ACC112 (cell line): ENCODE data around the gene NID2.

Experiments used
- H2AFZ ChIP-seq: fragments of 200-600 bp; sonication (generic); one replicate; pipeline ENCODE4 v1.6.0; 2017; ENCODE audit warnings: antibody characterized with exemption, low read length; ENCODE audit not compliant: unreplicated experiment
- H3K27ac ChIP-seq: fragments of 200-600 bp; sonication (generic); 2 replicates; pipeline ENCODE4 v1.5.1; 2014; ENCODE audit warnings: low read depth, mild to moderate bottlenecking, antibody characterized with exemption, low read length, moderate library complexity
- H3K27me3 ChIP-seq: fragments of 200-600 bp; sonication (generic); 2 replicates; pipeline ENCODE4 v1.6.1; 2014; ENCODE audit warnings: mild to moderate bottlenecking, antibody characterized with exemption, low read length, moderate library complexity, mixed read lengths; ENCODE audit not compliant: insufficient read depth
- H3K36me3 ChIP-seq: fragments of 200-600 bp; sonication (generic); 2 replicates; pipeline ENCODE4 v1.6.1; 2016; ENCODE audit warnings: mild to moderate bottlenecking, antibody characterized with exemption, low read length, moderate library complexity, mixed read lengths; ENCODE audit not compliant: insufficient read depth
- H3K4me1 ChIP-seq: fragments of 200-600 bp; sonication (generic); one replicate; pipeline ENCODE4 v1.6.1; 2016; ENCODE audit warnings: low read length, mixed read lengths; ENCODE audit not compliant: insufficient read depth, unreplicated experiment, control insufficient read depth
- H3K4me3 ChIP-seq: fragments of 200-600 bp; sonication (generic); 2 replicates; pipeline ENCODE4 v1.5.1; 2014; ENCODE audit warnings: mild to moderate bottlenecking, low read depth, low read length
- H3K79me2 ChIP-seq: fragments of 200-600 bp; sonication (generic); one replicate; pipeline ENCODE4 v1.6.0; 2016; ENCODE audit warnings: low read length; ENCODE audit not compliant: control insufficient read depth, unreplicated experiment, insufficient read depth

NID2 gene

DNA sequence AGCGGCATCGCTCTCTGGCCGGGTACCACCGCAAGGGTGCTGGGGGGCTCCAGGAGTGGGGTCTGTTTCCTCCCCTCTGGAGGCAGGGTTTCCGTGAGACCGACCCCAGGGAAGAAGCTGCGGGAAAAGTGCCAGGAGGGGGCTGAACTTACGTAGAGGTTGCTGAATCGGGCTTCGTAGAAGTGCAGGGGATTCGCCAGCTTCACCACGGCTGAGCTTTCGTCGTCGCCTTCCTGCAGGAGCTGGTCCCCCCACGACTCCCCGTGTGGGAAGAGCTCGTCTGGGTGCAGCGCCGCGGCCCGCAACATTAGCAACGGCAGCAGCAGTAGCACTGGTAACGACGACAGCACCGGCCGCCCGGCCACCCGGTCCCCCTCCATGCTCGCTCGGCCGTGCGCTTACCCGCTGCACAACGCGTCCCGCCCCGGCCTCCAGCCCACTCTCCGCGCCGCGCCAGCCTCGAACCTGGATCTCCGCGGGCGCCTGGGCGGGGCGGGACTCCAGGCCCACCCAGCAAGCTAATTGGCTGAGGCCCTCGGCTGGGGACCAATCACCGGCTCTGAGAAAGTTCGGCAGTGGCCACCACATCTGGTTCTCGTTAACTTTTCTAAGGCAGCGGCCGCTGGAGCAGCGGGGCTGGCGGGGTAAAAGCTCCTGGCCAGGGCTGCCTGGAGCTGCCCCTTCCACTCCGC lies at the start of gene NID2:
Gene NID2, minus strand, starts transcription at position 445 of the 692 bp plus-strand sequence. Its CDS starts 65 bp downstream, at position 380.
- peak within 1 kb of the TSS; percentile 84 for H3K27ac ChIP-seq
- no peaks in the 10 kb centered on the region for H3K27me3 ChIP-seq
- H2AFZ ChIP-seq: peak within 1 kb of the TSS; percentile 36
- H3K4me1 ChIP-seq: peaks cover 57% of the 10 kb centered on the region
- H3K36me3 ChIP-seq: peaks cover 21% of the 10 kb centered on the region
- H3K4me3 ChIP-seq: peak within 1 kb of the TSS; percentile 94
- peaks cover 42% of the 10 kb centered on the region for H3K79me2 ChIP-seq

- no peaks in the 10 kb centered on the region for H3K79me2 ChIP-seq
- H3K4me1 ChIP-seq: peaks cover 10% of the 10 kb centered on the region
- H2AFZ ChIP-seq: no peak overlapping the region
- H3K36me3 ChIP-seq: no peaks in the 10 kb centered on the region
- no peak overlapping the region for H3K4me3 ChIP-seq
- H3K27ac ChIP-seq: peak overlapping the region; percentile 17; the same call in 1 of the 2 replicates
- H3K27me3 ChIP-seq: no peaks in the 10 kb centered on the region
Measured at GRCh38 chr14:52117111-52117832, 48.4 kb upstream of the NID2 start.

GRCh38 chr14:52115286-52115685 lies 46.4 kb upstream of the NID2 start:
- H3K27me3 ChIP-seq: no peaks in the 10 kb centered on the region
- no peak overlapping the region for H3K4me3 ChIP-seq
- H3K27ac ChIP-seq: no peak overlapping the region
- no peaks in the 10 kb centered on the region for H3K79me2 ChIP-seq
- H3K4me1 ChIP-seq: peaks cover 21% of the 10 kb centered on the region
- H2AFZ ChIP-seq: no peak overlapping the region
- no peaks in the 10 kb centered on the region for H3K36me3 ChIP-seq

- no peaks in the 10 kb centered on the region for H3K36me3 ChIP-seq
- H3K27me3 ChIP-seq: no peaks in the 10 kb centered on the region
- peaks cover 27% of the 10 kb centered on the region for H3K4me1 ChIP-seq
- H3K79me2 ChIP-seq: no peaks in the 10 kb centered on the region
- H3K4me3 ChIP-seq: no peak overlapping the region
- peak overlapping the region; percentile 93 for H3K27ac ChIP-seq
- H2AFZ ChIP-seq: no peak overlapping the region
Measured at GRCh38 chr14:52112336-52113018, 43.6 kb upstream of the NID2 start.

DNA sequence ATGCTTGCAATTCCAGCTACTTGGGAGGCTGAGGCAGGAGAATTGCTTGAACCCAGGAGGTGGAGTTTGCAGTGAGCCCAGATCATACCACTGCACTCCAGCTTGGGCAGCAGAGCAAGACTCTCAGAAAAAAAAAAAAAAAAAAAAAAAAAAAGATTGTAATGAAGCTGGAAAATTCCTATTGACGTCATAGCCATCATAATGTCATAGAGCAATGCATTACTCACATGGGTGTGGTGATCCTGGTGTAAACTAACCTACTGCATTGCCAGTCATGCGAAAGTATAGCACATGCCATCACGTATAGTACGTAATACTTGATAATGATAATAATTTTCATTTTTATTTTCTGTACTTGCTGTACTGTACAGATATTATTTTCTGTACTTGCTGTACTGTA lies 42.7 kb upstream of the NID2 start:
- no peaks in the 10 kb centered on the region for H3K27me3 ChIP-seq
- peak overlapping the region; percentile 93 for H3K27ac ChIP-seq
- no peak overlapping the region for H2AFZ ChIP-seq
- no peak overlapping the region for H3K4me3 ChIP-seq
- H3K79me2 ChIP-seq: no peaks in the 10 kb centered on the region
- H3K4me1 ChIP-seq: peaks cover 22% of the 10 kb centered on the region
- no peaks in the 10 kb centered on the region for H3K36me3 ChIP-seq

DNA sequence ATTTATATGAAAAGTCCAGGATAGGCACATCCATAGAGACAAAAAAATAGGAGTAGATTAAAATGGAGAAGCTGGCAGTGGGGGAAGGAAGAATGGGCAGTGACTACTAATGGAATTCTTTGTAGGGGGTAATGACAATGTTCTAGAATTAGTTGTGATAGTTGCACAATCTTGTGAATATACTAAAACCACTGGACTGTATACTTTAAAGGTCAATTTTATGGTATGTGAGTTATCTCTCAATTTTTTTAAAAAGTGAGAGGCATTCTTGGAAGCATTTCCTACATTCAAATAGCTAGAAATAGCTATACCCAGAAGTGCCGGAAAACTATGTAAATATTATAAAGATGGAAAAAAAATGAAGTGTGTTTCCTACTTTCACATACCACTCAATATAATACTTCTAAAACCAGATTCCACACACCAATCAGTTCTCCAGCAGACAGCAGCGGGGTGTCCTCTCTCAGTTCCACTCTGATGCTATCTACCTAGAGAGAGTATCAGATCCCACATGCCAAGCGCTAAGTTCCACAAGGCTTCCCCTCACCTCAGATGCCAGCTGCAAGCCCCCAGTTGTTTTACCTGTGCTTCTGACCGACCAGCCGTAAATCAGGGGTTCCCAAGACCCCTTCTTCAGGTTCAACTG lies 41.7 kb upstream of the NID2 start:
- Histone ChIP-seq H3K36me3 (no peaks in the 10 kb centered on the region), H2AFZ (no peak overlapping the region), H3K79me2 (no peaks in the 10 kb centered on the region), H3K4me1 (peaks cover 26% of the 10 kb centered on the region), H3K27me3 (no peaks in the 10 kb centered on the region), H3K4me3 (no peak overlapping the region), H3K27ac (peak overlapping the region; percentile 93)

GRCh38 chr14:52108823-52109222 lies 40.0 kb upstream of the NID2 start:
- Histone ChIP-seq H3K36me3 (no peaks in the 10 kb centered on the region), H3K4me3 (no peak overlapping the region), H3K27me3 (no peaks in the 10 kb centered on the region), H3K27ac (no peak overlapping the region), H3K79me2 (no peaks in the 10 kb centered on the region), H2AFZ (no peak overlapping the region), H3K4me1 (peaks cover 26% of the 10 kb centered on the region)

DNA sequence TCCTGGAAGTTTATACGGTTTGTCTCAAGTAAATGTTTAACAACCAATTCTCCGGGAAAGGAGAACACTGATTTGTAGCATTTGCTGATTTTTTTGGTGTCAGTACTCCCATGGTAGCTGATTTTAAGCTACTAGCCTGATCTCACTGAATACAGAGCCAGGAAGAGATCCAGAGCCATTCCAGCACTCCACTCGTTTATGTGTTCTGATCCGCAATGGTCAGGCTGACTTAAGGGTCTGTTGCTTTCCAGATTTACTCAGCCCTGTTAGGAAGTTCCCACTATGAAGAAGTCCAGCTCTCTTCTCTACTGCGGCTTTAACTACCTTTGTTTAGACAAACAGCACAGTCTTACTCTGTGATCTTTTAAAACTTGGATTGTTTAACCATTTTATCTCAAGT lies 38.0 kb upstream of the NID2 start:
- Histone ChIP-seq H3K4me1 (peaks cover 23% of the 10 kb centered on the region), H3K27ac (no peak overlapping the region), H3K27me3 (no peaks in the 10 kb centered on the region), H2AFZ (peak overlapping the region; percentile 11), H3K36me3 (no peaks in the 10 kb centered on the region), H3K4me3 (no peak overlapping the region), H3K79me2 (no peaks in the 10 kb centered on the region)

GRCh38 chr14:52103416-52103815 lies 34.6 kb upstream of the NID2 start:
- no peak overlapping the region for H3K27ac ChIP-seq
- no peaks in the 10 kb centered on the region for H3K36me3 ChIP-seq
- no peak overlapping the region for H2AFZ ChIP-seq
- no peaks in the 10 kb centered on the region for H3K79me2 ChIP-seq
- H3K4me3 ChIP-seq: no peak overlapping the region
- no peaks in the 10 kb centered on the region for H3K27me3 ChIP-seq
- H3K4me1 ChIP-seq: peaks cover 4% of the 10 kb centered on the region

- no peaks in the 10 kb centered on the region for H3K36me3 ChIP-seq
- H3K4me3 ChIP-seq: no peak overlapping the region
- no peak overlapping the region for H3K27ac ChIP-seq
- no peaks in the 10 kb centered on the region for H3K79me2 ChIP-seq
- H3K4me1 ChIP-seq: no peaks in the 10 kb centered on the region
- no peak overlapping the region for H2AFZ ChIP-seq
- H3K27me3 ChIP-seq: no peaks in the 10 kb centered on the region
Measured at GRCh38 chr14:52095794-52096193, 26.9 kb upstream of the NID2 start.
